IPS-NIHi11 (cell line): ENCODE measurements around the gene ITPRID1.

Experiments used
- DNase-seq: peaks from one replicate; pipeline ENCODE4 v3.0.0; 2012; ENCODE audit warnings: mixed read lengths, low spot score

ITPRID1 gene

GRCh38 chr7:31633894-31634494 is 120.1 kb downstream of the ITPRID1 start:
- peak; percentile 75 for DNase-seq

GRCh38 chr7:31640381-31640780 is 126.5 kb downstream of the ITPRID1 start:
- no peak for DNase-seq

- DNase-seq = no peak
Measured at GRCh38 chr7:31642681-31643115, 128.8 kb downstream of the ITPRID1 start.

GRCh38 chr7:31646942-31647341 is 133.1 kb downstream of the ITPRID1 start:
- no peak for DNase-seq

GRCh38 chr7:31647511-31647910 is 133.6 kb downstream of the ITPRID1 start:
- DNase-seq = no peak

GRCh38 chr7:31648288-31648687 is 134.4 kb downstream of the ITPRID1 start:
- no peak for DNase-seq

- DNase-seq = no peak
Measured at GRCh38 chr7:31648880-31649279, 135.0 kb downstream of the ITPRID1 start.

GRCh38 chr7:31651234-31652062 is 137.6 kb downstream of the ITPRID1 start:
- peak; percentile 35 for DNase-seq

GRCh38 chr7:31652063-31652326 is 138.1 kb downstream of the ITPRID1 start:
- DNase-seq = no peak

GRCh38 chr7:31663072-31663471 is 149.2 kb downstream of the ITPRID1 start:
- DNase-seq = peak; percentile 69

- DNase-seq = no peak
Measured at GRCh38 chr7:31664890-31665289, 151.0 kb downstream of the ITPRID1 start.

- DNase-seq = no peak
Measured at GRCh38 chr7:31665546-31665945, 151.7 kb downstream of the ITPRID1 start.

- DNase-seq = no peak
Measured at GRCh38 chr7:31669461-31669860, 155.6 kb downstream of the ITPRID1 start.

GRCh38 chr7:31679574-31680305 is 165.8 kb downstream of the ITPRID1 start:
- DNase-seq = no peak

GRCh38 chr7:31683445-31684225 is 169.7 kb downstream of the ITPRID1 start:
- no peak for DNase-seq

GRCh38 chr7:31687024-31687748 is 173.3 kb downstream of the ITPRID1 start, which contains the start of gene PPP1R17:
PPP1R17 (plus strand) TSS chr7:31687215; CDS start chr7:31692442, 5,227 bp downstream.
- peak; percentile 60 for DNase-seq

- no peak for DNase-seq
Measured at GRCh38 chr7:31688372-31688771, 174.5 kb downstream of the ITPRID1 start.

GRCh38 chr7:31688996-31689395 is 175.1 kb downstream of the ITPRID1 start:
- no peak for DNase-seq

GRCh38 chr7:31690935-31691334 is 177.0 kb downstream of the ITPRID1 start:
- DNase-seq = no peak

GRCh38 chr7:31692451-31692850 is 178.6 kb downstream of the ITPRID1 start:
- DNase-seq = no peak

- DNase-seq = no peak
Measured at GRCh38 chr7:31692871-31693270, 179.0 kb downstream of the ITPRID1 start.
